Right cardiac atrium (tissue), 5 donors: Measurements from ENCODE around the gene TOMM5. TPM values are rescaled to one million over a fixed set of nuclear protein-coding genes. Genes with fewer than 3 reads are reported as not detected.

Source experiments
- ATAC-seq, 2 donors: fragments of 200-7000 bp; cut with Tn5 transposase; one replicate each; pipeline versions ENCODE4 v1.8.0 to v1.9.1; 2020; ENCODE audit warnings: moderate library complexity in 2 of 2, mild to moderate bottlenecking in 1 of 2
- DNase-seq, 3 donors: peaks; one replicate each; pipeline ENCODE4 v3.0.0-alpha.2; 2020
- H3K27ac ChIP-seq: one replicate; pipeline ENCODE4 v1.5.1; 2013; ENCODE audit warnings: mild to moderate bottlenecking, low read length, control low read depth, moderate library complexity
- H3K27me3 ChIP-seq: one replicate; pipeline ENCODE4 v1.6.1; 2013; ENCODE audit not compliant: control insufficient read depth, insufficient read depth
- H3K4me1 ChIP-seq: one replicate; pipeline ENCODE4 v1.6.1; 2013; ENCODE audit warnings: low read length; ENCODE audit not compliant: control insufficient read depth, insufficient read depth
- H3K4me3 ChIP-seq: one replicate; pipeline ENCODE4 v1.5.1; 2013; ENCODE audit warnings: low read length, control low read depth
- H3K9me3 ChIP-seq: one replicate; pipeline ENCODE4 v1.6.1; 2013; ENCODE audit warnings: low read length; ENCODE audit not compliant: control insufficient read depth
- WGBS: extraction: QIAGEN DNeasy Blood & Tissue Kit; methylation state at CpG from one replicate; pipeline ENCODE4 v1.1.7; 2013; 5-methylcytosine and 5-hydroxymethylcytosine counted together
- intact Hi-C, 4 donors: fragments of 100-400 bp; cut with DNase I; formaldehyde crosslinking; loops; one replicate each; pipeline versions ENCODE4 v1.11.0 to v1.14.0; 2022 to 2023
- polyA plus RNA-seq: library from polyadenylated mRNA; stranded (reverse); fragments of 200-250 nt; gene quantifications from one replicate; pipeline ENCODE4 v1.2.3, GENCODE V29; 2013
- total RNA-seq, 4 donors: library from RNA; stranded (reverse); fragmentation: NEBNext Ultra II Directional; extraction: Animal tissue kit (Norgen Biotek cat#: 25700); gene quantifications; one replicate each; pipeline ENCODE4 v1.2.1, GENCODE V29; 2021
- donor health status: healthy with polysubstance abuse.
- donor health status: DM: no; HTN: yes; CAD: no.
- donor health status: DM: no; HTN: no; CAD: no.
- donor health status: DM: no; HTN: yes; CAD: no; lungs with severe emphysema.
- donor health status: DM: yes; HTN: yes; CAD: no.

TOMM5 gene
- total and polyA plus RNA-seq, 5 donors, result 53.4 to 111 (median 60.1) TPM

DNA sequence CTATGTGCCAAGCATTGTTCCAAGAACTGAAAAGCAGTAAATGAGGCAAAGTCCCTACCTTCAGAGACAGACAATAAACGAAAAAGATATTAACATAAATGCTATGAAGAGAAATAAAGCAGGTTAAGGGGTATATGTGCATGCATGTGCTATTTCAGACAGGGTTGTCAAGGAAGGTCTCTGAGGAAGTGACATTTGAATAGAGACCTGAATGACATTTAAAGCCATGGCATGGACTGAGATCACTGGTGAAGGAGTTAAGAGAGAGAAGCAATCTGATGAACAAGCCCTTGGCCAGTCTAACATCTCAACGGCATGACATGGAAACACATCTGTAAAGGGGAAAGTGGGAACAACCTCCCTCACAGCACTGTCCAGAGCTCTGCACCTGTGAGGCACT lies 30.7 kb downstream of the TOMM5 start:
- ATAC-seq (no peak), DNase-seq (no peak)
- no peaks in the 10 kb centered on the region for H3K9me3 ChIP-seq
- H3K4me3 ChIP-seq, result no peak overlapping the region
- no peaks in the 10 kb centered on the region for H3K4me1 ChIP-seq
- WGBS, result 77% methylated on average over 2 of the region's 2 CpGs
- no peaks in the 10 kb centered on the region for H3K27me3 ChIP-seq
- no peak overlapping the region for H3K27ac ChIP-seq
- intact Hi-C loops, result no loop called here

GRCh38 chr9:37559855-37560592 lies 32.4 kb downstream of the TOMM5 start:
- ATAC-seq (no peak), DNase-seq (no peak)
- H3K27ac ChIP-seq, result no peak overlapping the region
- no peaks in the 10 kb centered on the region for H3K9me3 ChIP-seq
- no peak overlapping the region for H3K4me3 ChIP-seq
- no peaks in the 10 kb centered on the region for H3K27me3 ChIP-seq
- 95% methylated on average over 5 of the region's 5 CpGs for WGBS
- intact Hi-C loops, result no loop called here
- no peaks in the 10 kb centered on the region for H3K4me1 ChIP-seq

- Histone ChIP-seq H3K27ac (no peak overlapping the region), H3K9me3 (no peaks in the 10 kb centered on the region), H3K27me3 (no peaks in the 10 kb centered on the region), H3K4me3 (no peak overlapping the region), H3K4me1 (no peaks in the 10 kb centered on the region)
- 80% methylated on average over 1 of the region's 1 CpG for WGBS
- intact Hi-C loops, result no loop called here
- ATAC-seq (no peak), DNase-seq (no peak)
Measured at GRCh38 chr9:37559125-37559524, 33.3 kb downstream of the TOMM5 start.

DNA sequence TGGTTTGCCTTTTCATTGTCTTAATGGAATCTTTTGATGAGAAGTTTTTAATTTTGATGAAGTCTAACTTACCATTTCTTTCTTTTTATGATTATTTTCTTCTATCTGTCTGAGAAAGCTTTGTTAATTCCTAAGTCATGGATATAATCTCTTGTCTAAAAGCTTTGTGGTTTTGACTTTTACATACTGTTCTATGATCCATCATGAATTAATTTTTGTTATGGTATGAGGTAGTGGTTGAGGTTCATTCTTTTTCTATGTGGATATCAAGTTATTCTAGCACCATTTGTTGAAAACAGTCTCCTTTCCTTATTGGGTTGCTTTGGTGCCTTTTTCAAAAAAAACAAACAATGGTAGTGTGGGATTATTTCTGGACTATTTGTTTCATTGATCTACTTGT lies 36.6 kb downstream of the TOMM5 start:
- no peaks in the 10 kb centered on the region for H3K4me1 ChIP-seq
- H3K9me3 ChIP-seq, result no peaks in the 10 kb centered on the region
- H3K27me3 ChIP-seq, result no peaks in the 10 kb centered on the region
- no peak overlapping the region for H3K27ac ChIP-seq
- H3K4me3 ChIP-seq, result no peak overlapping the region
- DNase-seq, result no peak
- intact Hi-C loops, result no loop called here
- no peak for ATAC-seq

- 90% methylated on average over 3 of the region's 3 CpGs for WGBS
- Histone ChIP-seq H3K27me3 (no peaks in the 10 kb centered on the region), H3K9me3 (no peaks in the 10 kb centered on the region), H3K4me1 (no peaks in the 10 kb centered on the region), H3K4me3 (no peak overlapping the region), H3K27ac (no peak overlapping the region)
- intact Hi-C loops, result no loop called here
- DNase-seq (no peak), ATAC-seq (no peak)
Measured at GRCh38 chr9:37554318-37554717, 38.1 kb downstream of the TOMM5 start.

DNA sequence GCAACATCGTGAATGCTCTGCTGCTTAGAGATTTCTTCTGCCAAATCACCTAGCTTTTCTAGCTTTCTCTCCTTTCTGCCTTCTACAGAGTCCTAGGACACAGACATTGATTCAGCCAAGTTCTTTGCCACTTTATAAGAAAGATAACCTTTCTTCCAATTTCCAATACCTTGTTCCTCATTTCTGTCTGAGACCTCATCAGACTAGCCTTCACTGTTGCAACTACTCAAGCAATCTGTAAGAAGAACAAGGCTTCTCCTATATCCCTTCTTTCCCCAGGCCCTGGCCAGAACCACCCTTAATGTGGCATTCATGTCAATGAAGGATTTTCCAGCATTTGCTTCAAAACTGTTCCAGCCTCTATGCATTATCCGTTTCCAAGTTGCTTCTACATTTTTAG lies 40.5 kb downstream of the TOMM5 start:
- 94% methylated on average over 2 of the region's 2 CpGs for WGBS
- H3K4me1 ChIP-seq, result no peaks in the 10 kb centered on the region
- ATAC-seq, result no peak
- intact Hi-C loops, result no loop called here
- H3K9me3 ChIP-seq, result no peaks in the 10 kb centered on the region
- H3K27ac ChIP-seq, result no peak overlapping the region
- DNase-seq, result no peak
- H3K27me3 ChIP-seq, result no peaks in the 10 kb centered on the region
- H3K4me3 ChIP-seq, result no peak overlapping the region

DNA sequence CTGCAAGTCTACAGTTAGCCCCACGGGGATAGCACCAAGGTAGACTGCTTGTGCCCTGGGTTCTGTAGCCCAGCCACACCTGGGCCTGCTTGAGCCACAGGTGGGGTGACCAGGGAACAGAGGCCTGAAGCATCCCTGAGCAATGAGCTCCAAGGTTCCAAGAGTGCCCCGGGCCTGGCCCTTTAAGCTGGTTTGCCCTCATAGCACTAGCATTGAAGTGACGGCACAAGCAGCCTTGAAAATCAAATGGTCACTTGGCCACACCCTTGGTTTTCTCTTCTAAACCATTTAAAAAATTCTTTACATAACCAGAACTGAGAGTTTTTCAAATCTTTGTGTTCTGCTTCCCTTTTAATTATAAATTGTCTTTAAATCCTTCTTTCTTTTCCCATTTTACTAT lies 40.9 kb downstream of the TOMM5 start:
- no peak for ATAC-seq
- no peak overlapping the region for H3K4me3 ChIP-seq
- H3K27me3 ChIP-seq, result no peaks in the 10 kb centered on the region
- no peak overlapping the region for H3K27ac ChIP-seq
- H3K4me1 ChIP-seq, result no peaks in the 10 kb centered on the region
- intact Hi-C loops, result no loop called here
- DNase-seq, result no peak
- no peaks in the 10 kb centered on the region for H3K9me3 ChIP-seq
- 94% methylated on average over 3 of the region's 3 CpGs for WGBS

- 88% methylated on average over 1 of the region's 1 CpG for WGBS
- ATAC-seq, result no peak
Measured at GRCh38 chr9:37550781-37551180, 41.6 kb downstream of the TOMM5 start.

DNA sequence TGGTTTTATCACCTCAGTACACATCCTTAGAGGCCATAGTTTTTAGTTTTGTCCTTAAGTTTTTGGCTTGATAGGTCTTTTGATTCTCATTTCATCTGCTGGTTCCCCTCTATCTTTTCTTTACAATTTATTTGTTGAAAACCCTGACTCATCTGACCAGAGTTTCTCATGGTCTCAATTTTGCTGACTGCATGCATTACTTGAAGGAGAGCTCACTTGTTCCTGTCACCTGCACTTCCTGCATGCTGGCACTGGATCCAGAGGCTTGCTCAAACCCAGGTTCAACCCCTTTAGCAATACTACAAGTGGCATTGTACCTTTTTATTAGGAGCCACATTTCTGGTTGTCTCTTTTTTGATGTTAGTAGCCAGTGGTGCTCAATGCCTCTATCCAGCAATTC lies 42.9 kb downstream of the TOMM5 start:
- intact Hi-C loops, result no loop called here
- DNase-seq (no peak), ATAC-seq (no peak)
- H3K4me3 ChIP-seq, result no peak overlapping the region
- no peaks in the 10 kb centered on the region for H3K27me3 ChIP-seq
- no peaks in the 10 kb centered on the region for H3K9me3 ChIP-seq
- H3K4me1 ChIP-seq, result no peaks in the 10 kb centered on the region
- H3K27ac ChIP-seq, result no peak overlapping the region

More at GRCh38 chr9:37550781-37551180, 41.6 kb downstream of the TOMM5 start:
- Histone ChIP-seq H3K4me3 (no peak overlapping the region), H3K9me3 (no peaks in the 10 kb centered on the region), H3K27ac (no peak overlapping the region), H3K4me1 (no peaks in the 10 kb centered on the region), H3K27me3 (no peaks in the 10 kb centered on the region)
- intact Hi-C loops, result no loop called here
- no peak for DNase-seq

- H3K27ac ChIP-seq, result no peak overlapping the region
- H3K4me1 ChIP-seq, result no peaks in the 10 kb centered on the region
- no peak for ATAC-seq
- H3K4me3 ChIP-seq, result no peak overlapping the region
- H3K27me3 ChIP-seq, result no peaks in the 10 kb centered on the region
- 97% methylated on average over 5 of the region's 5 CpGs for WGBS
- H3K9me3 ChIP-seq, result no peaks in the 10 kb centered on the region
- intact Hi-C loops, result no loop called here
- DNase-seq, result no peak
Measured at GRCh38 chr9:37547328-37547878, 45.0 kb downstream of the TOMM5 start.

DNA sequence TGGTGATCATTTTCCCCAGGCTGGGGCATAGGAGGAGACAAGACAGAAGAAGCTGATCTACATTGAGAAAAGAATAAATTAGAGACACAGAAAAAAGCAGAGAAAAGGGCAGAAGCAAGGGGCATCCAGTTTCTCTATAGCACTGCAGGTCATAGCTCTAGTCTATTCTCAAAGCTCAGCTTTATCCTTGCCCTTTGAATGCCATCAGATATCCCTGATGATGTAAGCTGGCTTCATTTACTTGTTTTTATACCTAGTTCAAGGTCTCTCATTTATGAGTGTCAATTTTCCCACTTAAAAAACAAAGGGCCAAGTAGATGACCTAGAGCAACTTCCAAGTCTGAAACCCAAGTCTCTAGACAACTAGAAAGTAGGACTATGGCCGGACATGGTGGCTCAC lies 48.9 kb downstream of the TOMM5 start:
- H3K27ac ChIP-seq, result no peak overlapping the region
- H3K9me3 ChIP-seq, result no peaks in the 10 kb centered on the region
- no peak for ATAC-seq
- no peak for DNase-seq
- H3K27me3 ChIP-seq, result no peaks in the 10 kb centered on the region
- WGBS, result 96% methylated on average over 1 of the region's 1 CpG
- H3K4me3 ChIP-seq, result no peak overlapping the region
- H3K4me1 ChIP-seq, result no peaks in the 10 kb centered on the region
- intact Hi-C loops, result no loop called here

- 87% methylated on average over 1 of the region's 1 CpG for WGBS
- no peaks in the 10 kb centered on the region for H3K4me1 ChIP-seq
- ATAC-seq (no peak), DNase-seq (no peak)
- intact Hi-C loops, result no loop called here
- no peaks in the 10 kb centered on the region for H3K27me3 ChIP-seq
- no peaks in the 10 kb centered on the region for H3K9me3 ChIP-seq
- H3K4me3 ChIP-seq, result no peak overlapping the region
- H3K27ac ChIP-seq, result no peak overlapping the region
Measured at GRCh38 chr9:37542895-37543294, 49.5 kb downstream of the TOMM5 start.
